WTC11 (cell line): ENCODE measurements around the gene ADAT1. TPM values are rescaled to one million over a fixed set of nuclear protein-coding genes. Genes with fewer than 3 reads are reported as not detected.

Experiments used
- ATAC-seq: fragments of 200-7000 bp; cut with Tn5 transposase; 2 replicates; pipeline ENCODE4 v1.10.0; 2021; ENCODE audit warnings: mild to moderate bottlenecking, moderate library complexity
- CTCF ChIA-PET: fragments of 300-600 bp; sonication (Branson Sonifier 250); formaldehyde crosslinking; loops from one replicate; lab custom pipeline; 2021; ENCODE audit warnings: antibody characterized with exemption; lab: Charles Lee
- POLR2A ChIA-PET: fragments of 350-600 bp; sonication (Branson Sonifier 250); formaldehyde crosslinking; loops from one replicate; lab custom pipeline; 2021; ENCODE audit warnings: antibody characterized with exemption; lab: Charles Lee
- DNase-seq: peaks from one replicate; pipeline ENCODE4 v3.0.0; 2021; ENCODE audit warnings: low spot score
- H3K27ac Mint-ChIP-seq: 2 replicates; pipeline ENCODE4 v1.8.0; 2021; ENCODE audit warnings: mixed read lengths
- H3K27me3 Mint-ChIP-seq: 2 replicates; pipeline ENCODE4 v1.8.0; 2021; ENCODE audit warnings: low read depth, mild to moderate bottlenecking, moderate library complexity, mixed read lengths
- H3K36me3 Mint-ChIP-seq: 2 replicates; pipeline ENCODE4 v1.8.0; 2021; ENCODE audit warnings: mixed read lengths
- H3K4me1 Mint-ChIP-seq: 2 replicates; pipeline ENCODE4 v1.8.0; 2022; ENCODE audit warnings: mixed read lengths
- H3K4me3 Mint-ChIP-seq: 2 replicates; pipeline ENCODE4 v1.8.0; 2021; ENCODE audit warnings: mild to moderate bottlenecking, moderate library complexity, mixed read lengths
- H3K9me3 Mint-ChIP-seq: 2 replicates; pipeline ENCODE4 v1.8.0; 2021; ENCODE audit warnings: mixed read lengths
- ARID4B ChIP-seq: sonication (generic); formaldehyde crosslinking; IDR thresholded peaks from 2 replicates; pipeline ENCODE4 v1.8.0; 2023; ENCODE audit warnings: missing genetic modification reagents, mild to moderate bottlenecking, borderline replicate concordance
- ATF2 ChIP-seq: sonication (generic); formaldehyde crosslinking; IDR thresholded peaks from 2 replicates; pipeline ENCODE4 v1.8.1; 2022; ENCODE audit warnings: low read depth, missing genetic modification reagents, borderline replicate concordance
- E2F5 ChIP-seq: sonication (generic); formaldehyde crosslinking; IDR thresholded peaks from 2 replicates; pipeline ENCODE4 v1.8.1; 2022; ENCODE audit warnings: mild to moderate bottlenecking, moderate library complexity, missing genetic modification reagents
- ELF4 ChIP-seq: sonication (generic); formaldehyde crosslinking; IDR thresholded peaks from 2 replicates; pipeline ENCODE4 v1.8.1; 2022; ENCODE audit warnings: low read depth, mild to moderate bottlenecking, moderate library complexity, missing genetic modification reagents
- FOXP4 ChIP-seq: sonication (generic); formaldehyde crosslinking; IDR thresholded peaks from 2 replicates; pipeline ENCODE4 v1.8.0; 2022; ENCODE audit warnings: mild to moderate bottlenecking, missing genetic modification reagents
- IRF1 ChIP-seq: sonication (generic); formaldehyde crosslinking; IDR thresholded peaks from 2 replicates; pipeline ENCODE4 v1.8.0; 2023; ENCODE audit warnings: missing genetic modification reagents
- MLX ChIP-seq: sonication (generic); formaldehyde crosslinking; IDR thresholded peaks from 2 replicates; pipeline ENCODE4 v1.8.1; 2023; ENCODE audit warnings: mild to moderate bottlenecking, missing genetic modification reagents, moderate library complexity
- NFYB ChIP-seq: sonication (generic); formaldehyde crosslinking; conservative IDR thresholded peaks from 2 replicates; pipeline ENCODE4 v1.8.0; 2022; ENCODE audit warnings: low read depth, missing genetic modification reagents
- RORB ChIP-seq: fragments of 250-450 bp; sonication (Bioruptor Pico); IDR thresholded peaks from 2 replicates; pipeline ENCODE4 v1.9.0; 2021; ENCODE audit warnings: mild to moderate bottlenecking
- SMAD4 ChIP-seq: sonication (generic); formaldehyde crosslinking; IDR thresholded peaks from 2 replicates; pipeline ENCODE4 v1.8.0; 2022; ENCODE audit warnings: mild to moderate bottlenecking, missing genetic modification reagents
- TEAD4 ChIP-seq: sonication (generic); formaldehyde crosslinking; IDR thresholded peaks from 2 replicates; pipeline ENCODE4 v1.8.0; 2022; ENCODE audit warnings: mild to moderate bottlenecking, missing genetic modification reagents
- ZBTB43 ChIP-seq: sonication (generic); formaldehyde crosslinking; IDR thresholded peaks from 2 replicates; pipeline ENCODE4 v1.8.1; 2023; ENCODE audit warnings: mild to moderate bottlenecking, missing genetic modification reagents
- ZNF219 ChIP-seq: sonication (generic); formaldehyde crosslinking; IDR thresholded peaks from 2 replicates; pipeline ENCODE4 v1.8.0; 2023; ENCODE audit warnings: missing genetic modification reagents, mild to moderate bottlenecking, borderline replicate concordance
- ZNF396 ChIP-seq: fragments of 250-450 bp; sonication (Bioruptor Pico); IDR thresholded peaks from 2 replicates; pipeline ENCODE4 v1.8.0; 2021; ENCODE audit warnings: mild to moderate bottlenecking, moderate library complexity, borderline replicate concordance
- ZNF532 ChIP-seq: fragments of 250-450 bp; sonication (Bioruptor Pico); IDR thresholded peaks from 2 replicates; pipeline ENCODE4 v1.9.0; 2021; ENCODE audit warnings: mild to moderate bottlenecking, borderline replicate concordance
- ZNF671 ChIP-seq: fragments of 250-450 bp; sonication (Bioruptor Pico); IDR thresholded peaks from 2 replicates; pipeline ENCODE4 v1.8.0; 2021; ENCODE audit warnings: mild to moderate bottlenecking
- ZSCAN18 ChIP-seq: fragments of 250-450 bp; sonication (Bioruptor Pico); IDR thresholded peaks from 2 replicates; pipeline ENCODE4 v2.1.2; 2022; ENCODE audit warnings: mild to moderate bottlenecking, moderate library complexity
- total RNA-seq: library from RNA; stranded (reverse); gene quantifications from 3 replicates; pipeline ENCODE4 v1.2.3, GENCODE V29; 2021

ADAT1 gene
- total RNA-seq, 1 experiment from 2014 or later: 46.0 TPM

- TF ChIP-seq ZNF532 (CRISPR knock-in tag): no peak
- no peak for TF ChIP-seq IRF1 (CRISPR knock-in tag)
- TF ChIP-seq ARID4B: no peak
- no peak for TF ChIP-seq ZNF219 (CRISPR knock-in tag)
- TF ChIP-seq ATF2: no peak
- TF ChIP-seq RORB (CRISPR knock-in tag): no peak
- no peak for TF ChIP-seq MLX (CRISPR knock-in tag)
- TF ChIP-seq FOXP4 (CRISPR knock-in tag): no peak
- TF ChIP-seq SMAD4 (CRISPR knock-in tag): no peak
Measured at GRCh38 chr16:75615619-75616018, 7.5 kb downstream of the ADAT1 start (continued).

GRCh38 chr16:75614066-75614897 lies 8.8 kb downstream of the ADAT1 start:
- no peaks in the 10 kb centered on the region for H3K4me1 Mint-ChIP-seq
- H3K27me3 Mint-ChIP-seq: no peaks in the 10 kb centered on the region
- no peak overlapping the region for H3K4me3 Mint-ChIP-seq
- H3K27ac Mint-ChIP-seq: no peak overlapping the region
- POLR2A ChIA-PET: no interaction called here
- H3K36me3 Mint-ChIP-seq: peaks cover 61% of the 10 kb centered on the region
- H3K9me3 Mint-ChIP-seq: no peaks in the 10 kb centered on the region
- ATAC-seq (no peak), DNase-seq (no peak)
- CTCF ChIA-PET: no interaction called here
- TF ChIP-seq ELF4 (no peak), ZSCAN18 (CRISPR knock-in tag) (no peak), ZBTB43 (CRISPR knock-in tag) (no peak), ZNF671 (CRISPR knock-in tag) (no peak), TEAD4 (no peak), NFYB (CRISPR knock-in tag) (no peak), E2F5 (CRISPR knock-in tag) (no peak), SMAD4 (CRISPR knock-in tag) (no peak), ZNF396 (CRISPR knock-in tag) (no peak)
